Gastrocnemius medialis (tissue), 4 donors: ENCODE results near the gene KRTAP2-2.

Experiments
- POLR2A ChIP-seq, 2 donors: fragments of 450-650 bp; IDR thresholded peaks; one replicate each; pipeline ENCODE4 v1.6.1; 2017; ENCODE audit warnings: antibody characterized with exemption in 2 of 2, mild to moderate bottlenecking in 2 of 2, moderate library complexity in 2 of 2
- TF ChIP-seq, protein P1 (sequence below), 5 experiments: fragments of 450-650 bp in 3 of 5; fragments of 200-600 bp in 2 of 5; sonication (generic) in 2 of 5; IDR thresholded peaks in 4 of 5; conservative IDR thresholded peaks in 1 of 5; 1 replicate in 4 of 5; 2 replicates in 1 of 5; pipeline ENCODE4 v1.5.1; 2016 to 2019; ENCODE audit warnings: antibody characterized with exemption in 5 of 5, mild to moderate bottlenecking in 3 of 5, moderate library complexity in 3 of 5

GRCh38 chr17:41073676-41074075 lies 18.6 kb upstream of the KRTAP2-2 start:
- TF ChIP-seq, protein P1, sequence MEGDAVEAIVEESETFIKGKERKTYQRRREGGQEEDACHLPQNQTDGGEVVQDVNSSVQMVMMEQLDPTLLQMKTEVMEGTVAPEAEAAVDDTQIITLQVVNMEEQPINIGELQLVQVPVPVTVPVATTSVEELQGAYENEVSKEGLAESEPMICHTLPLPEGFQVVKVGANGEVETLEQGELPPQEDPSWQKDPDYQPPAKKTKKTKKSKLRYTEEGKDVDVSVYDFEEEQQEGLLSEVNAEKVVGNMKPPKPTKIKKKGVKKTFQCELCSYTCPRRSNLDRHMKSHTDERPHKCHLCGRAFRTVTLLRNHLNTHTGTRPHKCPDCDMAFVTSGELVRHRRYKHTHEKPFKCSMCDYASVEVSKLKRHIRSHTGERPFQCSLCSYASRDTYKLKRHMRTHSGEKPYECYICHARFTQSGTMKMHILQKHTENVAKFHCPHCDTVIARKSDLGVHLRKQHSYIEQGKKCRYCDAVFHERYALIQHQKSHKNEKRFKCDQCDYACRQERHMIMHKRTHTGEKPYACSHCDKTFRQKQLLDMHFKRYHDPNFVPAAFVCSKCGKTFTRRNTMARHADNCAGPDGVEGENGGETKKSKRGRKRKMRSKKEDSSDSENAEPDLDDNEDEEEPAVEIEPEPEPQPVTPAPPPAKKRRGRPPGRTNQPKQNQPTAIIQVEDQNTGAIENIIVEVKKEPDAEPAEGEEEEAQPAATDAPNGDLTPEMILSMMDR (IDR thresholded peaks at IDR 0.05 in 4 of 5, conservative IDR thresholded peaks at IDR 0.05 in 1 of 5): no peak
- no peak for TF ChIP-seq POLR2A (IDR thresholded peaks at IDR 0.05)
